ENCODE results near the gene AGAP1.

Gene AGAP1

DNA sequence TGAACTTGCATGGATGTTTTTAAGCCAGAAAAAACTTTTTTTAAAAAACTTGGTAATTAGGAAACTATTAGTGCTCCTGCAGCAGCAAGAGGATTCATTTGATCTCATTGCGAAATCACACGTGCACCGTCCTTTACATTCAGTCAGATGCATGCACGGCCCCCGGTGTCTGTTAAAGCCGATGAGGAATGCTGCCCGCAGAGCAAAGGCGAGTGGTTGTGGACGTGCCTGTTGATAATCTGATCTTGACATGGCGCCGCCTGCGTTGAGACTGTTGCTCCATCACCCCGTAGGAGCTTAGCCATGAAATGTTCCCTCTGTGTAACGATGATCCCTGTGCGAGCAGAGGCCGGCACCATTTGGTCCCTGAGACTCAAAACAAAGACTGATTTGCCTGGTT is 374.4 kb downstream of the AGAP1 start:
- DNase-seq (ENCODE audit: low read depth, low spot score): no peak

DNA sequence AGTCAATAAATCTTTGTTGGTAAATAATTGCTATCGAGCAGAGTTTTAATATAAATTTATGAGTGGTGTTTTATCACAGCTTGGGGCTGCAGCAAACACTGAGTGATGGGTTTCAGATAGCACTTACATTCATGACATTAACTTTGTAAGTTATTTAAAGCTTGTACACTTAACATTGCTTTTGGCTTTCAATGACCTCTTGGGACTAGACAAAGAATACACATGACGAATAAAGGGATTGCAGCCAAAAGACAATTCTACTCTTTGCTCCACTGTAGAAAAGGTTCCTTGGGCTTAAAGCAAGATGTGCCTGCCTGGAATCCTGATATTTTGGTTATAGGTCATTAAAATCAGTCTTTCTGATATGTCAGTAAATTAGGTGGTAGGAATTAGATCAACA is 374.8 kb downstream of the AGAP1 start:
- DNase-seq (ENCODE audit: low read depth, low spot score): no peak

DNA sequence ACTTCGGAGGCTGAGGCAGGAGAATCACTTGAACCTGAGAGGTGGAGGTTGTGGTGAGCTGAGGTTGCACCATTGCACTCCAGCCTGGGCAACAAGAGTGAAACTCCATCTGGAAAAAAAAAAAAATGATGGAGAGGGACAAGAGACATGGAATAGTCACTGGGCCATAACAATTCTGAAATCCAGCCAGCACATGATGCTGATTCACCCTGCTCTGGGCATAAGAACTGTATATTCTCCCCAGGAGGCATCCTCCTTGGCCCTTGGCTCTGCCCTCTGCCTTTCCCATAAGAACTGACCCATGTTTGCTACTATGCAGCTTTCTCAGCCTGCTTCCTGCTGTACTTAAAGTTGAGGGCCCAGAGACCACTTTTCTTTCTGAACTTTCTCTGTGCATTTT is 376.7 kb downstream of the AGAP1 start:
- DNase-seq (ENCODE audit: low read depth, low spot score): no peak

DNA sequence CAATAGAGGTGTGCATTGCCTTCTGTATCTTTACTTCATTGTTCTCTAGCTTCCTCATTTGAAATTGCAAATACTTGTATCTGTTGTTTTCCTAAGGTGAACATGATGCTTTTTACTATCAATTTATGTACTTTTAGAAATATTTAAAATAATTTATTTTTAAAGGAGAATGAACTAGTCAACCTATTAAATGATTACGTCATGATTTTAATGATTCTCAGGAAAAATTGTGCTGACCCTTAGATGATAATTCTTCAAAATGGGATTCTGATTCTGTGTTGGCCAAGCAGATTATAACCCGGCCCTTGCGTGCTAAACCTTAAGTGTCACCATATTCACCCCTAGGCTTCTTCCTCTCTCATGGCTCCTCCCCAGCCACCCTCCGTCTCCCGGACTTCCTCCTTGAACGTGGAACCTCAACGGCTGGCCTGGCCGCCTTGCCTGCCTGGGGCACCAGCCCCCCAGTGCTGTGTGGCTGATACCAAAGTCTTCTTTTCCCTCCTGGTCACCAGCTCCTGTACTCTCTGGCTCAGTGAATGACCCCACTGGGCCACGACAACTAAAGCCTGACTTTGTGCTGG is 382.3 kb downstream of the AGAP1 start:
- no peak for DNase-seq (ENCODE audit: low read depth, low spot score)

DNA sequence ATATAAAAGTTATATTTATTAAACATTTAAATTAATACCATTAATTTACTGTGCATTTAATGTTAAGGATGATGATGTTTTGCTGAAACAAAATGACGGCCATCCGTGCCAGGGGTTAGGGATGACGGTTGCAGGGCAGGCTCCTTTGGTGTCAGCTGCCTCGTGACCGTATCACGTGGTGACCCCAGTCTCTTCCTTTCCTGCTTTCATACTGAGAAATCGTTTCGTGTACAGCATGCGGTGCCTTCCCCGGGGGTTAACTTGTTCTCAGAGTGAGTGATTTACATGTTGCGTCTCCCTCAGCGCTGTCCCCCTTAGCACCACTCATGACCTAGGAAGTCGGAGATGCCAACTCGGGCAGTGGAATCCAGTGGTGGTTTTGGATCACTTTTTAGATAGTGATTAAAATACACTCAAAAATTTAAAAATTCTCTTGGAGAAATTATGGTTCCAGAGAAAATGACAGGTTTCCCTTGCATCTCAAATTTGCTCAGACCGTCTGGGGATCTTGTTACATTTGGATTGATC is 383.5 kb downstream of the AGAP1 start:
- no peak for DNase-seq (ENCODE audit: low read depth, low spot score)

DNA sequence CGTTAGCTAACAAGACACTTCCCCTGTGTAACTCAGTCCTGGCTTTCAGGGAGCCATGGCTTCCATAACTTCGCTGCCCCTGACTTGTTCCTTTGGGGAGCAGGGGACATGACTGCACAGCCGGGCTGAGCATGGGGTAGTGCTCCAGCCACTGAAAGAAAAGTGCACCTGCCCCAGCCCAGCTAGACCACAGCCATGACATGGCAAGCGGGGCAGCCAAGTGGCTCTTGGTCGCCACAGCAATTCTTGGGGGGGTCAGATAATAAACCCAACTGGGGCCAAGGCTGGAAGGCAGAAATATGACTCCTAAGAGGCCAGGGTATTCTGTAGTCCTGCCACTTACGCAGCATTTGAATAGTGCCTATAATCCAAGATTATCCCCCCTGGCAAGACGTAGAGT is 385.3 kb downstream of the AGAP1 start:
- DNase-seq (ENCODE audit: low read depth, low spot score): no peak

DNA sequence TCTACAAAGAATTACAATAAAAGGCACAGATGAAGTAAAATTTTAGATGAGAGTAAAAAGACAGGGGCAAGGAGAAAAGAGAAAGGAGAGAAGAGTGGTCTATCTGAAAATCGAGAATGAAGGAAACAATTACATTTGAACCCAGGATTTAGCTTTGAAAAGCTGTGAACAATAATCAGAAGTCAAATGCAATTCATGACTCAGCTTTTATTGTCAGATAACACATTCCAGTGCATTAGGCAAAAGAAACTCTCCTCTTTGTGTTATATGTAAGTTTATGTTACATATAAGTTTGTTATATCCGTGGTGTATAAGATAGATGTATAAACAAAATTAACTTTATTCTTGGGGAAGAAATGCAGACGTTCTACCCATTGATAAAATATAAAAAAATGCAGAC is 389.8 kb downstream of the AGAP1 start:
- no peak for DNase-seq (ENCODE audit: low read depth, low spot score)

DNA sequence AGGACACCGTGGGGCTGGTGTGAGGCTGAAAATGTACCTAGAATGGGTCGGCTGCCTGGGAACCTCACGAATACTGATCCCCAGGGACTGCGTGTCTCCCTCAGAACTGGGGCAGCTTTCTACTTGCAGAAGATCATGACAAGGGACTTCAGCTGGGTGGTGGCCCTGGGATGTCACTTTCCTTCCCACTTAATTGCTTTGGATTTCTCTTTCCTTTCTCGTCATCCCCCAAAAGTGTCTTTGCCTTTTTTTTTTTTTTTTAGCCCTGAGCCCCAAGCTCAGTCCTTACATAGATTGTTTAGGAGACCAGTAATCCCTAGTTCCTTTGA is 395.4 kb downstream of the AGAP1 start:
- DNase-seq (ENCODE audit: low read depth, low spot score): no peak

DNA sequence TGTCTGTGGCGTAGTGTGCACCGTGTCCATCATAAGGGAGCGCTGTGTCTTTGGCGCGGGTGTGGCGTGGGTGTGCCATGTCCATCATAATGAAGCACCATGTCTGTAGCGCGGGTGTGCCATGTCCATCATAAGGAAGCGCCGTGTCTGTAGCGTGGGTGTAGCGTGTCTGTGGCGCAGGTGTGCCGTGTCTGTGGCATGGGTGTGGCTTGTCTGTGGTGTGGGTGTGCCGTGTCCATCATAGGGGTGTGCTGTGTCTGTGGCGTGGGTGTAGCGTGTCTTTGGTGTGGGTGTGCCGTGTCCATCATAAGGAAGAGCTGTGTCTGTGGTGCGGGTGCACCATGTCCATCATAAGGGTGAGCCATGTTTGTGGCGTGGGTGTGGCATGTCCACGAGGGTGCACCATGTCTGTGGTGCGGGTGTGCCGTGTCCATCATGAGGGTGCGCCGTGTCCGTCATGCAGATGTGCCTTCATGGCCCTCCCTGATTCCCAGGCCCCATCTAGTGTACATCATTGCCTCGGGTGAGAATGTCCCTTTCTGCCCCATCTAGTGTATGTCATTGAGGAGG is 399.4 kb downstream of the AGAP1 start:
- no peak for DNase-seq (ENCODE audit: low read depth, low spot score)

DNA sequence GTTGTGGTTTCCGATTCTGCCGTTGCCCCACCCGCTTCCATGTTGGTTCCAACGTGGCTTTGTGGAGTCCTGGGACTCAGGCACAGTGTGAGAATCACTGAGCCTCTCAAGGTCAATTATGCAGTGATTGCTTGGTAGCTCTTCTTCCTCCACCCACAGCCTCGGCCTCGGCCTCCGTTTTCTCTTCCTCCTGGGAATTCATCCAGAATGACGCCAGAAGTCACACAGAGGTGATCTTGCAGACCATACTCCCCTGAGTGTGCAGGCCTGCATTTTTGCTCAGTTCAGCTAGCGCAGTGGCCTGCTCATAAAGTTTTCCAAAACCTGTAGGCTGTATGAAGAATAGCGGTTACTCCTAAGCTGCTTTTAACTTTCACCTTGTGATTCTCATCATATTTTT is 401.0 kb downstream of the AGAP1 start:
- DNase-seq (ENCODE audit: low read depth, low spot score): no peak

DNA sequence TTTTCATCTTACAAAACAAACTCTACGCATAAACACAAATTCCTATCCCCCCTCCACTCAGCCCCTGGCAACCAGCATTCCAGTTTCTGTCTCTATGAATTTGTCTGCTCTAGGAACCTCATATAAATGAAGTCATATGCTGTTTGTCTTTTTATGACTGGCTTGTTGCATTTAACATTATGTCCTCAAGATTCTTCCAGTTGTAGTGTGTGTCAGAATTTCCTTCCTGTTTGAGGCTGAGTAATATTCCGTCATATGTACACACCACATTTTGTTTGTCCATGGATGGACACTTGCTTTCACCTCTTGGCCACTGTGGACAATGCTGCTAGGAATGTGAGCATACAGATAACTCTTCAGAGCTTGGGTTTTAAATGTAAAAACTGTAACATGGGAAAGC is 402.2 kb downstream of the AGAP1 start:
- no peak for DNase-seq (ENCODE audit: low read depth, low spot score)

DNA sequence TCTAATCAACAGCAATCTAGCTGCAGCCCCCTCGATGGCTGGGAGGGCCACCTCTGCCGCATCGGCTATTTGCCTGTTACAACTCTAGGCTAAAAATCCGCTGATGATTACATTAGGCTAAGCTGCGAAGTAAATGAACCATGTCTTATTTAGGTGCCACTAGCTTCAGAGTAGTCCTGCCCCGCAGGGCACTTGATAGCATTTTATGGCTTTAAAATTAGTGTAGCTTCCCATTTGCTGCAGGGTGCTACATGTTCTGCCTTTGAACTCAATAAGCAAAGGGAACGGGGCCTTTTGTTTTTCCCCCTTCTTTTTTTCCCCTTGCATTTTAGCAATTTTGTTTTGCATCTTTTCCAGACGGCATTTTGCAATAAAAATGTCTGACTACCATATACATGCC is 404.1 kb downstream of the AGAP1 start:
- no peak for DNase-seq (ENCODE audit: low read depth, low spot score)

DNA sequence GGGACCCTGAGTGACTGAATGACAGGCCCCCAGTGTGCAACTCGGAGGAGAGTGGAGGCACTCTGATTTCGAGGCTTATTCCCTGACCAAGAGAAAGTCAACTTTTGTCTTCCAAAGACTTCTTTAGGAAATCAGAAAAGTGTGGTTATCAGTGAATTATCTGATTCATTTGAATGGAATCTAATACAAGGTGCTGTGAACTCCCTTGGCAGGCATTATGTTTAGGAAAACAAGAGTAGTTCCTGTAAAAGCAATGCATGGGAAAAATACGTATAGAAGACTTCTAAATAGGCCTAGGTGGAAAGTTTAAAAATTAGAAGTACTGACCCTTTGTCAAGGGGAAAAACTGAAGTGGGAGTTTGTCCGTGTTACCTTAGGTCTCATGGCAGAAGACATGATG is 404.9 kb downstream of the AGAP1 start:
- no peak for DNase-seq (ENCODE audit: low read depth, low spot score)

DNA sequence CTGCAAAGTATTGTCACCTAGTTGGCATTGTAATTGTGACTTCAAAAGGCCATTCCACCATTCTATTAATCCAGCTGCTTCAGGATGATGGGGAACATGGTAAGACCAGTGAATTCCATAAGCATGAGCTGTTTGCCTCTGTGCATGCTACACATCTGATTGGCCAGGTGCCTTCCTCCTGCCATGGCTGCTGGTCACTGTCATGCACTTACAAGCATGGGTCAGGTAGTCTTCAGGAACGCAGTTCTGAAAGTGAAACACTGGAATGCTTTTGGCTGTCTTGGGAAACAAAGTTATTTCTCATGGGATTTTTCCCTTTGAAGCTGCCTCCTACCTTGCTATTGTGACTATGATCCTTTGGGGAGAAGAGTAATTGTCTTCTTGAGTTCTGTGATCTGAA is 406.8 kb downstream of the AGAP1 start:
- DNase-seq (ENCODE audit: low read depth, low spot score): no peak

DNA sequence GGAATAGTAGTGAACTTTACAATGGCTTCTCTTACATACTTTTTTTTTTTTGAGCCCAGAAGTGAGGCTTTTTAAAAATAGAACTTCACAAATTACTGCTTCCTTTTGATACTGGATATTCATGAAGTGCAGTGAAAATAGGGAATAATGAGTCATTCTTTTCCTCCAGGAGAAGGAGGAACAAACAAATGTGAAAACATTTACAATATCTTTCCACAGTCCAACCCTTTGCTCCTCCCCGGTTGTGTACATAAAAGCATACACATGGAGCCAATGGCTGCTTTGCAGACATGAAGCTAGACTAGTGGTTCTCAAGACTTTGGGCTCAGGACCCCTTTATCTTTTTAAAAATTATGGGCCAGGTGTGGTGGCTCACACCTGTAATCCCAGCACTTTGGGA is 407.4 kb downstream of the AGAP1 start:
- no peak for DNase-seq (ENCODE audit: low read depth, low spot score)

DNA sequence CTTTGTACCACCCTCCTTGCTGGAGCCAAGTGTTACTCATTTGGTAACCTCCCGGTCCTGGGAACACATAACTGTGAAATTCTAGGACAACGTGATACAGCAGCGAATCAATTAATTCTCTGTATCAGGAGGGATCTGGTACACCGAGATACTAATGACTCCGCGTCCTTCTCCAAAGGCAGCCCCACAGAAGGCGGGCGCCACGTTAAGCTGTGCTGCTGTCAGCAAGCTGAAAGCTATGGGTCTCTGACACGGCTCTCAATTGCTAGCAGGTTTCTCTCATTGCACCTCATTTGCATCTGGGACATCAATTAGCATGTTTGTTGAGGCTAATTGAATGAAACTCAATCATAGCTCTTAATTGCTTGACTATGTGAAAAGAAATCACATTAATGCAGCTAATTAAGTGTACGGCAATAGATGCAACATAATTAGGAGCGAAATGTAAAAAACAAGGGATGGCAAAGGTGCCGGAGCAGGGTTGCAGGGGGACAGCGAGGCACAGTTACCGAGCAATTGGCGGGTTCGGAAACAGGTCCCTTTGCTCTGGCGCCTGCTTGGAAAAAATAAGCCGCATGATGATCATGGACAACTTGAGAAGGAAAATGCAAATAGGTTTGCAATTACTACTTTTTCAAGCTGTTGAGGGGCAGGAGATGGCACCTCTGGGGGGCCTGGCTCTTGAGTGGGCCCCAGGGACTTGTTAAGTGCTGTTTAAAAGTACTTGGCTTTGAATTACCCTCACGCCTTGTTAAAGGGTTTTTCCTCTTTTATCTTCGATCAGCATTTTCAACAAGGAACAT is 410.1 kb downstream of the AGAP1 start:
- no peak for DNase-seq (ENCODE audit: low read depth, low spot score)

DNA sequence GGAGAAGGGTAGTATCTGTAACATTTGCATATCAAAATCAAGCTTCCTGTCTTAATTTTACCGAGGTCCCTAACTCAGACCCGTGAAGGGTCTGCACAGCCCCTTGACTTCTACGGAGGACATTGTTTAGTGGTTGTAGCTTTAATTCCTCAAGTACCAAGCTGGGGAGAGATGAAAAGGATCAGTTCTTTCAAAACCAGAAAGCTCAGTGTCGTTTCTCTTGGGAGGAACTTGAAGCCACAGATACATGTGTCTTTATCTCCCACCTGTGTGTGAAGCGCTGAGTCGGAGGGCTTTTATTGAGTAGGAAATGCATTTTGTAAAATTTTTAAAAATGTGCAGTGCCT is 410.7 kb downstream of the AGAP1 start:
- DNase-seq (ENCODE audit: low read depth, low spot score): no peak

DNA sequence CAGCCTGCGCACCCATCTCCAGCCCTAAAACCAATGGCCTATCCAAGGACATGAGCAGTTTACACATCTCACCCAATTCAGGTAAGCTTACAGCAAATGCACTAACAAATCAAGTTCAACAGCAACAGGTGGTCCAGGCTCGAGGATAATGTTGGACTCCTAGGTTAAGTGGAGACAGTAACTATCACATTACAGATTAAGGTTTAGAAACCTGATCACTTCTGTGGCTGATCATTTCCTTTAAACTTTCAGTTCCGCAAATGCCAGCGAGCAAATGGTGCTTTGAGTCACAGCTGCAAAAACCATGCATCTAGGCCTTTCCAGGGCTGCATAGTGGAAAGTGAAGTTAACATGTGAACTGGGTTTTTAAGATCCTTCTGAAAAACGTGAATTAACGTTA is 415.0 kb downstream of the AGAP1 start:
- DNase-seq (ENCODE audit: low read depth, low spot score): no peak

DNA sequence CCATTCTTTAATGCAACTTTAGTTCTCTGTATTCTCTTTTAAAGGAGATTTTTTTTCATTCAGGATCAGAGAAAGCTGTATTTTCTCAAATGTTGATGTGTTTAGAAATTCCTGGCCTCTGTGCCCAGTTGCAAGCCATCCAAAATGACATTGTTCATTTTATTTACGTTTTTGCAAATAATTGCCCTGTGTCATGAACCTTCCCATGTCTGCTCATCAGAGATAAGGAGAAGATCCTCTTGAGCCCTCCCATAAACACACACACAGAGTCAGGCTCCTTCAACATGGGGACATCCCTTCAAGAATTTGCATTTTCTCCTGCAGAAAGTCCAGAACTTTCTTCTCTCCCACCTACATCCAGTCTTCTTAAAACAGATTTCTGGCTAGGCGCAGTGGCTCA is 415.5 kb downstream of the AGAP1 start:
- no peak for DNase-seq (ENCODE audit: low read depth, low spot score)

DNA sequence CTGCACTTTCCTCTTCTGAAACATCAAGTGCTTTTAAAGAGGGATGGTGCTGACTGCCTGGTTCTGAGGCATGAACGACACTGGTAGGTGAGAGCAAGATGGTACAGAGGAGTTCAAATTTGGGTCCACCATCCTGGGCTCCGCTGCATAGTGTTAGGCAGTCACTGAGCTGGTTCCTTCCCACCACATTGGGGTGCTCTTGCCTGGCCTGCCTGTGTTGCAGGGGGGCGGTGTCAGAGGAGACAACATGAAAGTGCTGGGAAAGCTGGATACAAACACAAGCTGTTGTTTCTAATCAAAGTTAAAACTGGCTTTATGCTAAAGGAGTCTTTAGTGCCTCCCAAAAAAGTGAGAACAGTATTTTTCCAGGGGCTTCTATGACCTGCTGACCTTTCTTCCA is 416.2 kb downstream of the AGAP1 start:
- DNase-seq (ENCODE audit: low read depth, low spot score): no peak

DNA sequence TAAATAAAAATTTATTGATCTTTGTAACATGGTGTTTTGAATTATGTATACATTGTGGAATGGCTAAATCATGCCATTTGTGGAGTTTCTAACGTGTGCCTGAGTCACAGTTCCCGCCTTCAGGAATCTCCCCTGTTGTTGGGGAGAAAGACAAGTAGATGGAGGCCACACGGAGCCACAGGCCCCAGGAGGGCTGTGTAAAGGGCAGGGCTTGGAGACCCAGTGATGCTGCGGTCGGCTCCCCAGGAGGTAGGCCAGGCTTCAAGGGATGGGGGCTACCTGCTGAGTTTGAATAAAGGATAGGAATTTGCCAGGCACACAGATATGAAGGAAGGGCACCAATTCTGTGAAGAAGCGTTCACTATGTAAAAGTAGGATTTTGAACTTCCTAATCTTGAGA is 417.3 kb downstream of the AGAP1 start:
- DNase-seq (ENCODE audit: low read depth, low spot score): no peak

DNA sequence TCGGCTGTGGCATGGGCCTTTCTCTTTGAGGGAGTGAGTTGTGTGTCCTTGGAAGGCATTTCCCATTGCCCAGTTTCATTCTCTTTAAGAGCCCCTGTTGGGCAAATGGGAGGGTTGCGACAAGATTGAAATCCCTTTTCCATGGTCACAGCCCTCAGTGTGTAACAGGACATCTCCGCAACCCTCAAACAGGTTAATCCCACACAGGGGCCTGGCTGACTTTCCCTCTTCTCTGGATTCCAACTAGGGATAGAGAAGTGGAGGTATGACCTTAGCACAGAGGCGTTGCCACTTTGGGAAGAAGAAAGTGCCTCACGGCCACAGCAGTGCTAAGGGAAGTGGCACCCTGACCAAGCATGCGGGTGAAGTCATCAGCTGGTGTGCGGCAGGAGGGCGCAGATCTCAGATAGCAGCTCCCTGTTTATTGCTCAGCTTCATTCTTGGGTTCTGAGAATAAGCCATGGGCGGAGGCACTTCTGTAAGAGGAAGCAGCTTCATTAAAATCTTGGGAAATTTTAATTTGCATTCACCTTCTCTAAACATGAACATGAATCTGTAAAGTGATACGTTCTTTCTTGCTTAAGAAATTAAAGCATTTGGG is 417.9 kb downstream of the AGAP1 start:
- no peak for DNase-seq (ENCODE audit: low read depth, low spot score)

DNA sequence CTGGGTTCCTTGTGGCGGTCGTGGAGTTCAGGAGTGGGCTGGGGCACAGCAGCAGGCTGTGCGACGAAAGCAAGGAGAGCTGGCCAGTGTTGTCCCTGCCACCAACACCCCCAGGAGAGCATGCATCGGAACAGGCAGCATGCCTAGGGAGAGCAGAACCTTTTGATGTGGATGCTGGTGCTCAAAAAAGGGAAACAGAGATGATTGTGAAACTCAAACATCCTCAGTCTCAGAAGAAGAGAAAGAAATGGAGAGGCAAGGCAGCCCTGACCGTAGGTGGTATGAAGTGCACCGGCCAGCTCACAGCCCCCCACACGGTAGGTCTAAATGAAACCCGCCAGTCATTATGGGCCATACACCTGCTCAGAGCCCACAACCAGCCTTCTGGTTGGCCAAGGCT is 420.9 kb downstream of the AGAP1 start:
- DNase-seq (ENCODE audit: low read depth, low spot score): no peak
